WI38 (cell line): Measurements from ENCODE around the gene COL1A2.

Experiments
- H3K4me3 ChIP-seq: 2 replicates; pipeline ENCODE4 v1.5.1; 2011; ENCODE audit warnings: low read depth, mild to moderate bottlenecking, control low read depth, low read length
- TF ChIP-seq, protein P1 (sequence below): IDR thresholded peaks from 2 replicates; pipeline ENCODE4 v1.5.1; 2012; ENCODE audit warnings: low read depth, mild to moderate bottlenecking, control low read depth, low read length

COL1A2 gene

DNA sequence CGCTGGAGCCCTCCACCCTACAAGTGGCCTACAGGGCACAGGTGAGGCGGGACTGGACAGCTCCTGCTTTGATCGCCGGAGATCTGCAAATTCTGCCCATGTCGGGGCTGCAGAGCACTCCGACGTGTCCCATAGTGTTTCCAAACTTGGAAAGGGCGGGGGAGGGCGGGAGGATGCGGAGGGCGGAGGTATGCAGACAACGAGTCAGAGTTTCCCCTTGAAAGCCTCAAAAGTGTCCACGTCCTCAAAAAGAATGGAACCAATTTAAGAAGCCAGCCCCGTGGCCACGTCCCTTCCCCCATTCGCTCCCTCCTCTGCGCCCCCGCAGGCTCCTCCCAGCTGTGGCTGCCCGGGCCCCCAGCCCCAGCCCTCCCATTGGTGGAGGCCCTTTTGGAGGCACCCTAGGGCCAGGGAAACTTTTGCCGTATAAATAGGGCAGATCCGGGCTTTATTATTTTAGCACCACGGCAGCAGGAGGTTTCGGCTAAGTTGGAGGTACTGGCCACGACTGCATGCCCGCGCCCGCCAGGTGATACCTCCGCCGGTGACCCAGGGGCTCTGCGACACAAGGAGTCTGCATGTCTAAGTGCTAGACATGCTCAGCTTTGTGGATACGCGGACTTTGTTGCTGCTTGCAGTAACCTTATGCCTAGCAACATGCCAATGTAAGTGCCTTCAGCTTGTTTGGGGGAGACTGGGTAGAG is at the start of gene COL1A2:
Gene COL1A2 (plus strand): TSS at position 459 of the 704 bp plus-strand sequence. CDS start 137 bp downstream, at position 596.
- H3K4me3 ChIP-seq = peak within 1 kb of the TSS; percentile 98

DNA sequence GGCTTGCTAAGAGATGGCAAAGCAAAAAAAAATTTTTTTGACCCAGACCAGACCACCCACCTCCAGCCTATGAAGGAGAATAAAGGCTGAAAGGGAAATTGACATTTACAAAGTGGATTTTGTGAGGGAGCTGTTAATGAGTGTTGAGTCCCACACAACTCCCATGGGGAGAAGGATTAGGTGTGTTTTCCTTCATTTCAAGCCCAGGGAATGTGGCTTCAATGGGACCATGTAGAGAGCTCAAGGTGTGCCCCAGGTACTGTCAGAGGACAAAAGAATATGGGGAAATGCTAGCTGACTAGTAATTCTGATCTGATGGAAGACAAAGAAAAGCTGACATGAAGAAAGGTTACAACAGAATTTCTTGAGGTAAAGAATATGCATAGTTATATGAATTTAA is 48.8 kb upstream of the COL1A2 start:
- H3K4me3 ChIP-seq = no peak overlapping the region
- TF ChIP-seq, protein P1, sequence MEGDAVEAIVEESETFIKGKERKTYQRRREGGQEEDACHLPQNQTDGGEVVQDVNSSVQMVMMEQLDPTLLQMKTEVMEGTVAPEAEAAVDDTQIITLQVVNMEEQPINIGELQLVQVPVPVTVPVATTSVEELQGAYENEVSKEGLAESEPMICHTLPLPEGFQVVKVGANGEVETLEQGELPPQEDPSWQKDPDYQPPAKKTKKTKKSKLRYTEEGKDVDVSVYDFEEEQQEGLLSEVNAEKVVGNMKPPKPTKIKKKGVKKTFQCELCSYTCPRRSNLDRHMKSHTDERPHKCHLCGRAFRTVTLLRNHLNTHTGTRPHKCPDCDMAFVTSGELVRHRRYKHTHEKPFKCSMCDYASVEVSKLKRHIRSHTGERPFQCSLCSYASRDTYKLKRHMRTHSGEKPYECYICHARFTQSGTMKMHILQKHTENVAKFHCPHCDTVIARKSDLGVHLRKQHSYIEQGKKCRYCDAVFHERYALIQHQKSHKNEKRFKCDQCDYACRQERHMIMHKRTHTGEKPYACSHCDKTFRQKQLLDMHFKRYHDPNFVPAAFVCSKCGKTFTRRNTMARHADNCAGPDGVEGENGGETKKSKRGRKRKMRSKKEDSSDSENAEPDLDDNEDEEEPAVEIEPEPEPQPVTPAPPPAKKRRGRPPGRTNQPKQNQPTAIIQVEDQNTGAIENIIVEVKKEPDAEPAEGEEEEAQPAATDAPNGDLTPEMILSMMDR = no peak

More for the DNA sequence above, at the start of gene COL1A2:
- TF ChIP-seq, protein P1 = no peak

DNA sequence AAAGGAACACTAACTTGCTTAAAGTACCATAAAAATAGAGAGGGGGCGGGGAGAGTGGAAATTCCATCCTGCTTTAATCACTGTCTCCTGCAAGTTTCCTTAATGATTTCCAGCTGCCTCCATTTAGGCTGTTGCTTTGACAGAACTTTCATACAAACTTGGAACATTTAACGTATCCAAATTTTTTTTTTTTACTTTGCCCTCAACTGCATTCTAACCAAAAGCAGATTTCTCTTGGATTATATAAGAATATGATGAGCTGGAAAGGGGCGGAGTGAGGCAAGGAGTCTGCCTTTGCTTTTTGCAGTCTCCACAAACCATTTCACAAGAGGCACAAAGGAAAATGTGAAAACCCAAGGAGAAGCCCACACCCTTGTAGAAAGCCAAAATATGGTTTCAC is 46.6 kb upstream of the COL1A2 start:
- TF ChIP-seq, protein P1 = no peak
- H3K4me3 ChIP-seq = peak overlapping the region; percentile 36

DNA sequence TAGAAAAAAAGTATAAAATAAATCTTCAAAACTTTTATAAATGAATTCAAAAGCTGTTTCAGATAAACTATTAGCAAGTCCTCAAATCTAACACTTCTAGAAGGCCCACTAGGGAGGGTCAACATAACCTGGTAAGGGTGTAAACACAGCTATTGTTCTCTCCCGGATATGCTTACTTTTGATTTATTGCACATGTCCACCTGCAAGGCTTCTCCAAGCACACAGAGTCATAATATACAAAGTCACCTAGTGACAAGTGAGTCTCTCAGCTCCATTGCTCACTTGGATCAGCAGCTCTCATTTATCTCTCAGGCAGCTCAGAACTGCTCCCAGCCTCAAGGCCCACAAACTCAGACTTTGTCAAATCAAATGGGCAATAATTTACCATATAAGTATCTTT is 44.0 kb upstream of the COL1A2 start:
- no peak overlapping the region for H3K4me3 ChIP-seq
- TF ChIP-seq, protein P1 = no peak

DNA sequence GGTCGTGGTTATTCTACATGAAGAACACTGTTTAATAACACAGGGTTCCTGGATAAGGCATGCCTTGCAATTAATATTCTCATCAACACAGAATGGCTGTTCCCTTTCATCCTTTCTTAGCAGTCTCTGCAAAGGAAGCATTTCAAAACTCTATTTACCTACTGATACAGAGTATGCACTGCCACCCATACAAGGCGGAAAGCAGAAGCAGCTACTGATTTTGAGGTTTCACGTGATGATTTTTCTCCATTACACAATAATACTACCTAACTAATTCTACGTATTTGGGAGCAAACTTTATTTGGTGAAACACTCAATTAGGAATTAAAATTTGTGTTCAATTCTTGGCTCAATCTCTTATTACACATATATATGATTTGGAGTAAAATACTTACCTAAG is 43.0 kb upstream of the COL1A2 start:
- TF ChIP-seq, protein P1 = no peak
- H3K4me3 ChIP-seq = no peak overlapping the region

DNA sequence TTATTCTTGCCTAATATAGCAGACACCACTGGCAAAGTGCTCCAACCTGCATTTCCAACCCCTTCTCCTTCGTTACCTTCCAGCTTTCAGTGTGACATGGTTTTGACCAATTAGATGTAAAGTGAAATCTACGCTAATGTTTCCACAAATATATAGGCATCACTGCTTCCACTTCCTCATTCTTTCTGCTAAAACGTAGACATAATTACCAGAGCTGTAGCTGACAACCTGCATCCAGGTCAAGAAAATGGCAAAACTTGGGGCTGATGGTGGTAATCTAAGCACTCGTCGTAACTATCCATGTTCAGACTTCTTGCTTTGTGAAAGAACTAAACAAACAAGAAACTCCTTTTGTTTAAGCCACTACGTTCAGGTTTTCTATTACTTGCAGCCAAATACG is 41.8 kb upstream of the COL1A2 start:
- TF ChIP-seq, protein P1 = no peak
- no peak overlapping the region for H3K4me3 ChIP-seq

DNA sequence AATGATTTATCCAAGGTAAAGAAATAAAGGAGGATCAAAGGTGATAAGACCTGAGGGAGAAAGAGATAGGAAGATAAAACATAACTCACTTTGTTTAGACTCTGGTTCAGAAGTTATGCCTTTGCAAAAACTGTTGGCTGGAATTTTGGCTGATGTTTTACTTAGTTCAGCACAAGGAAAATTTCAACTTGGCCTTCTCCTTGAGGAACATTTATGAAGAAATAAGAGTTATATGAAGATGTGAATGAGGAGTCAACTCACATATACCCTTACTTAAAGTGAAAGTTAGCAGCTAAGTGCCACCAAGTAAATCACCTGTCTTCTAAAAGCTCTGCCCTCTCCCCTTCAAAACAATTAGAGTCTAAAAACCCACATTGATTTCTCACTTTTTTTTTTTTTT is 39.7 kb upstream of the COL1A2 start:
- TF ChIP-seq, protein P1 = no peak
- H3K4me3 ChIP-seq = no peak overlapping the region
